WTC11 (cell line): ENCODE data around the gene KAT8. TPM values are rescaled to one million over a fixed set of nuclear protein-coding genes. Genes with fewer than 3 reads are reported as not detected.

Experiments
- ATAC-seq: fragments of 200-7000 bp; cut with Tn5 transposase; 2 replicates; pipeline ENCODE4 v1.10.0; 2021; ENCODE audit warnings: mild to moderate bottlenecking, moderate library complexity
- CTCF ChIA-PET: fragments of 300-600 bp; sonication (Branson Sonifier 250); formaldehyde crosslinking; loops from one replicate; lab custom pipeline; 2021; ENCODE audit warnings: antibody characterized with exemption; lab: Charles Lee
- POLR2A ChIA-PET: fragments of 350-600 bp; sonication (Branson Sonifier 250); formaldehyde crosslinking; loops from one replicate; lab custom pipeline; 2021; ENCODE audit warnings: antibody characterized with exemption; lab: Charles Lee
- DNase-seq: peaks from one replicate; pipeline ENCODE4 v3.0.0; 2021; ENCODE audit warnings: low spot score
- H3K27ac Mint-ChIP-seq: 2 replicates; pipeline ENCODE4 v1.8.0; 2021; ENCODE audit warnings: mixed read lengths
- H3K27me3 Mint-ChIP-seq: 2 replicates; pipeline ENCODE4 v1.8.0; 2021; ENCODE audit warnings: low read depth, mild to moderate bottlenecking, moderate library complexity, mixed read lengths
- H3K36me3 Mint-ChIP-seq: 2 replicates; pipeline ENCODE4 v1.8.0; 2021; ENCODE audit warnings: mixed read lengths
- H3K4me1 Mint-ChIP-seq: 2 replicates; pipeline ENCODE4 v1.8.0; 2022; ENCODE audit warnings: mixed read lengths
- H3K4me3 Mint-ChIP-seq: 2 replicates; pipeline ENCODE4 v1.8.0; 2021; ENCODE audit warnings: mild to moderate bottlenecking, moderate library complexity, mixed read lengths
- H3K9me3 Mint-ChIP-seq: 2 replicates; pipeline ENCODE4 v1.8.0; 2021; ENCODE audit warnings: mixed read lengths
- CBFB ChIP-seq: sonication (generic); formaldehyde crosslinking; IDR thresholded peaks from 2 replicates; pipeline ENCODE4 v1.8.1; 2022; ENCODE audit warnings: mild to moderate bottlenecking, low read depth, missing genetic modification reagents
- FOXJ3 ChIP-seq: sonication (generic); formaldehyde crosslinking; IDR thresholded peaks from 2 replicates; pipeline ENCODE4 v1.9.0; 2021; ENCODE audit warnings: missing genetic modification reagents, mild to moderate bottlenecking, borderline replicate concordance
- GRHL2 ChIP-seq: fragments of 250-450 bp; sonication (Bioruptor Pico); IDR thresholded peaks from 2 replicates; pipeline ENCODE4 v1.8.0; 2022; ENCODE audit warnings: mild to moderate bottlenecking, moderate library complexity; ENCODE audit not compliant: insufficient replicate concordance, severe bottlenecking
- KAT7 ChIP-seq: sonication (generic); formaldehyde crosslinking; IDR thresholded peaks from 2 replicates; pipeline ENCODE4 v1.8.1; 2023; ENCODE audit warnings: missing genetic modification reagents, mild to moderate bottlenecking, borderline replicate concordance
- MXD4 ChIP-seq: fragments of 250-450 bp; sonication (Bioruptor Pico); IDR thresholded peaks from 2 replicates; pipeline ENCODE4 v1.8.0; 2021; ENCODE audit warnings: mild to moderate bottlenecking, moderate library complexity, borderline replicate concordance
- NFE2L1 ChIP-seq: sonication (generic); formaldehyde crosslinking; IDR thresholded peaks from 2 replicates; pipeline ENCODE4 v1.8.1; 2023; ENCODE audit warnings: missing genetic modification reagents
- NFYB ChIP-seq: sonication (generic); formaldehyde crosslinking; conservative IDR thresholded peaks from 2 replicates; pipeline ENCODE4 v1.8.0; 2022; ENCODE audit warnings: low read depth, missing genetic modification reagents
- NR2C2 ChIP-seq: sonication (generic); formaldehyde crosslinking; IDR thresholded peaks from 2 replicates; pipeline ENCODE4 v1.8.0; 2022; ENCODE audit warnings: mild to moderate bottlenecking, missing genetic modification reagents
- PREB ChIP-seq: sonication (generic); formaldehyde crosslinking; IDR thresholded peaks from 2 replicates; pipeline ENCODE4 v1.8.1; 2022; ENCODE audit warnings: mild to moderate bottlenecking, missing genetic modification reagents, moderate library complexity, borderline replicate concordance
- PRRX2 ChIP-seq: fragments of 250-450 bp; sonication (Bioruptor Pico); IDR thresholded peaks from 2 replicates; pipeline ENCODE4 v1.8.0; 2021; ENCODE audit warnings: mild to moderate bottlenecking
- SMAD4 ChIP-seq: sonication (generic); formaldehyde crosslinking; IDR thresholded peaks from 2 replicates; pipeline ENCODE4 v1.8.0; 2022; ENCODE audit warnings: mild to moderate bottlenecking, missing genetic modification reagents
- TEAD1 ChIP-seq: sonication (generic); formaldehyde crosslinking; IDR thresholded peaks from 2 replicates; pipeline ENCODE4 v1.8.0; 2022; ENCODE audit warnings: mild to moderate bottlenecking, missing genetic modification reagents
- ZBTB43 ChIP-seq: sonication (generic); formaldehyde crosslinking; IDR thresholded peaks from 2 replicates; pipeline ENCODE4 v1.8.1; 2023; ENCODE audit warnings: mild to moderate bottlenecking, missing genetic modification reagents
- ZNF317 ChIP-seq: sonication (generic); formaldehyde crosslinking; IDR thresholded peaks from 2 replicates; pipeline ENCODE4 v1.8.1; 2023; ENCODE audit warnings: low read depth, mild to moderate bottlenecking, moderate library complexity, missing genetic modification reagents, borderline replicate concordance
- ZNF425 ChIP-seq: fragments of 250-450 bp; sonication (Bioruptor Pico); conservative IDR thresholded peaks from 2 replicates; pipeline ENCODE4 v1.9.0; 2021; ENCODE audit warnings: mild to moderate bottlenecking
- ZNF671 ChIP-seq: fragments of 250-450 bp; sonication (Bioruptor Pico); IDR thresholded peaks from 2 replicates; pipeline ENCODE4 v1.8.0; 2021; ENCODE audit warnings: mild to moderate bottlenecking
- total RNA-seq: library from RNA; stranded (reverse); gene quantifications from 3 replicates; pipeline ENCODE4 v1.2.3, GENCODE V29; 2021
- TF ChIP-seq, protein P1 (sequence below): fragments of 250-450 bp; sonication (Bioruptor Pico); IDR thresholded peaks from 2 replicates; pipeline ENCODE4 v2.1.2; 2022; ENCODE audit warnings: mild to moderate bottlenecking, moderate library complexity
- TF ChIP-seq, protein P2 (sequence below): sonication (generic); formaldehyde crosslinking; IDR thresholded peaks from 2 replicates; pipeline ENCODE4 v1.8.0; 2023; ENCODE audit warnings: missing genetic modification reagents
- TF ChIP-seq, protein P3 (sequence below): sonication (generic); formaldehyde crosslinking; IDR thresholded peaks from 2 replicates; pipeline ENCODE4 v1.8.0; 2022; ENCODE audit warnings: mild to moderate bottlenecking, missing genetic modification reagents
- TF ChIP-seq, protein P4 (sequence below): fragments of 250-450 bp; sonication (Bioruptor Pico); IDR thresholded peaks from 2 replicates; pipeline ENCODE4 v1.8.0; 2021; ENCODE audit warnings: mild to moderate bottlenecking

KAT8 gene
- total RNA-seq, 1 experiment from 2014 or later, result 70.8 TPM

DNA sequence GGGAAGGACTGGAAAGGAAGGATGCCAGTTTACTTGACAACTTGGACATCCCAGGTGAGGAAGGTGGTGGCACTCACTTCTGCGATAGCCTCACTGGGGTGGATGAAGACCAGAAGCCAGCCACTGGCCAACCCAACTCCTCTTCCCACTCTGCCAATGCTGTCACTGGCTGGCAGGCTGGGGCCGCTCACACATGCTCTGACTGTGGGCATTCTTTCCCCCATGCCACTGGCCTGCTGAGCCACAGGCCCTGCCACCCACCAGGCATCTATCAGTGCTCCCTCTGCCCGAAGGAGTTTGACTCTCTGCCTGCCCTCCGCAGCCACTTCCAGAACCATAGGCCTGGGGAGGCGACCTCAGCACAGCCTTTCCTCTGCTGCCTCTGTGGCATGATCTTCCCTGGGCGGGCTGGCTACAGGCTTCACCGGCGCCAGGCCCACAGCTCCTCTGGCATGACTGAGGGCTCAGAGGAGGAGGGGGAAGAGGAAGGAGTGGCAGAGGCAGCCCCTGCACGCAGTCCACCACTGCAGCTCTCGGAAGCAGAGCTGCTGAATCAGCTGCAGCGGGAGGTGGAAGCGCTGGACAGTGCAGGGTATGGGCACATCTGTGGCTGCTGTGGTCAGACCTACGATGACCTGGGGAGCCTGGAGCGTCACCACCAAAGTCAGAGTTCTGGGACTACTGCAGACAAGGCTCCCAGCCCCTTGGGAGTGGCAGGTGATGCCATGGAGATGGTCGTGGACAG lies 38.7 kb upstream of the KAT8 start:
- H3K27ac Mint-ChIP-seq, result no peak overlapping the region
- no peaks in the 10 kb centered on the region for H3K27me3 Mint-ChIP-seq
- H3K4me1 Mint-ChIP-seq, result peaks cover 7% of the 10 kb centered on the region
- H3K4me3 Mint-ChIP-seq, result no peak overlapping the region
- TF ChIP-seq NFYB, result no peak
- TF ChIP-seq, protein P1, sequence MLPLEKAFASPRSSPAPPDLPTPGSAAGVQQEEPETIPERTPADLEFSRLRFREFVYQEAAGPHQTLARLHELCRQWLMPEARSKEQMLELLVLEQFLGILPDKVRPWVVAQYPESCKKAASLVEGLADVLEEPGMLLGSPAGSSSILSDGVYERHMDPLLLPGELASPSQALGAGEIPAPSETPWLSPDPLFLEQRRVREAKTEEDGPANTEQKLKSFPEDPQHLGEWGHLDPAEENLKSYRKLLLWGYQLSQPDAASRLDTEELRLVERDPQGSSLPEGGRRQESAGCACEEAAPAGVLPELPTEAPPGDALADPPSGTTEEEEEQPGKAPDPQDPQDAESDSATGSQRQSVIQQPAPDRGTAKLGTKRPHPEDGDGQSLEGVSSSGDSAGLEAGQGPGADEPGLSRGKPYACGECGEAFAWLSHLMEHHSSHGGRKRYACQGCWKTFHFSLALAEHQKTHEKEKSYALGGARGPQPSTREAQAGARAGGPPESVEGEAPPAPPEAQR (CRISPR knock-in tag), result no peak
- no peak for TF ChIP-seq NR2C2 (CRISPR knock-in tag)
- TF ChIP-seq ZNF671 (CRISPR knock-in tag), result no peak
- TF ChIP-seq, protein P2, sequence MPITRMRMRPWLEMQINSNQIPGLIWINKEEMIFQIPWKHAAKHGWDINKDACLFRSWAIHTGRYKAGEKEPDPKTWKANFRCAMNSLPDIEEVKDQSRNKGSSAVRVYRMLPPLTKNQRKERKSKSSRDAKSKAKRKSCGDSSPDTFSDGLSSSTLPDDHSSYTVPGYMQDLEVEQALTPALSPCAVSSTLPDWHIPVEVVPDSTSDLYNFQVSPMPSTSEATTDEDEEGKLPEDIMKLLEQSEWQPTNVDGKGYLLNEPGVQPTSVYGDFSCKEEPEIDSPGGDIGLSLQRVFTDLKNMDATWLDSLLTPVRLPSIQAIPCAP (CRISPR knock-in tag), result no peak
- no peak for TF ChIP-seq KAT7 (CRISPR knock-in tag)
- no peak for TF ChIP-seq GRHL2
- no peak for TF ChIP-seq PREB
- TF ChIP-seq, protein P3, sequence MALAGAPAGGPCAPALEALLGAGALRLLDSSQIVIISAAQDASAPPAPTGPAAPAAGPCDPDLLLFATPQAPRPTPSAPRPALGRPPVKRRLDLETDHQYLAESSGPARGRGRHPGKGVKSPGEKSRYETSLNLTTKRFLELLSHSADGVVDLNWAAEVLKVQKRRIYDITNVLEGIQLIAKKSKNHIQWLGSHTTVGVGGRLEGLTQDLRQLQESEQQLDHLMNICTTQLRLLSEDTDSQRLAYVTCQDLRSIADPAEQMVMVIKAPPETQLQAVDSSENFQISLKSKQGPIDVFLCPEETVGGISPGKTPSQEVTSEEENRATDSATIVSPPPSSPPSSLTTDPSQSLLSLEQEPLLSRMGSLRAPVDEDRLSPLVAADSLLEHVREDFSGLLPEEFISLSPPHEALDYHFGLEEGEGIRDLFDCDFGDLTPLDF (CRISPR knock-in tag), result no peak
- TF ChIP-seq CBFB (CRISPR knock-in tag), result no peak
- TF ChIP-seq FOXJ3 (CRISPR knock-in tag), result no peak
- no peak for TF ChIP-seq TEAD1 (CRISPR knock-in tag)
- TF ChIP-seq ZNF317 (CRISPR knock-in tag), result no peak
- TF ChIP-seq, protein P4, sequence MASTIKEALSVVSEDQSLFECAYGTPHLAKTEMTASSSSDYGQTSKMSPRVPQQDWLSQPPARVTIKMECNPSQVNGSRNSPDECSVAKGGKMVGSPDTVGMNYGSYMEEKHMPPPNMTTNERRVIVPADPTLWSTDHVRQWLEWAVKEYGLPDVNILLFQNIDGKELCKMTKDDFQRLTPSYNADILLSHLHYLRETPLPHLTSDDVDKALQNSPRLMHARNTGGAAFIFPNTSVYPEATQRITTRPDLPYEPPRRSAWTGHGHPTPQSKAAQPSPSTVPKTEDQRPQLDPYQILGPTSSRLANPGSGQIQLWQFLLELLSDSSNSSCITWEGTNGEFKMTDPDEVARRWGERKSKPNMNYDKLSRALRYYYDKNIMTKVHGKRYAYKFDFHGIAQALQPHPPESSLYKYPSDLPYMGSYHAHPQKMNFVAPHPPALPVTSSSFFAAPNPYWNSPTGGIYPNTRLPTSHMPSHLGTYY (CRISPR knock-in tag), result no peak
- no peak for TF ChIP-seq ZNF425
- no peak for TF ChIP-seq PRRX2 (CRISPR knock-in tag)
- no peak for TF ChIP-seq ZBTB43 (CRISPR knock-in tag)
- no peak for TF ChIP-seq SMAD4 (CRISPR knock-in tag)
- TF ChIP-seq MXD4 (CRISPR knock-in tag), result no peak
- no peak for TF ChIP-seq NFE2L1 (CRISPR knock-in tag)
- peaks cover 30% of the 10 kb centered on the region for H3K36me3 Mint-ChIP-seq
- ChIA-PET CTCF (interaction anchor here (1.6 kb wide), 1 partner anchor 64 kb away, joined by 8 read pairs; no protein-coding TSS in a partner anchor), POLR2A (no interaction called here)
- no peaks in the 10 kb centered on the region for H3K9me3 Mint-ChIP-seq
- DNase-seq, result no peak
- no peak for ATAC-seq
